GM12801 (cell line): ENCODE measurements around the gene RMND1.

Experiments used
- CTCF ChIP-seq: IDR thresholded peaks from one replicate; pipeline ENCODE4 v1.5.1; 2011; ENCODE audit warnings: control low read depth; ENCODE audit not compliant: insufficient read length; ENCODE audit errors: extremely low read depth

The RMND1 gene

GRCh38 chr6:151447237-151447636, 4.7 kb downstream of the RMND1 start:
- no peak for TF ChIP-seq CTCF

- TF ChIP-seq CTCF = no peak
Observed at GRCh38 chr6:151445482-151445881, 6.4 kb downstream of the RMND1 start.

GRCh38 chr6:151443911-151444621, 7.9 kb downstream of the RMND1 start:
- no peak for TF ChIP-seq CTCF

- TF ChIP-seq CTCF = no peak
Observed at GRCh38 chr6:151443454-151443853, 8.5 kb downstream of the RMND1 start.

- no peak for TF ChIP-seq CTCF
Observed at GRCh38 chr6:151442371-151442770, 9.6 kb downstream of the RMND1 start.

- TF ChIP-seq CTCF = no peak
Observed at GRCh38 chr6:151441390-151442166, 10.3 kb downstream of the RMND1 start.

- TF ChIP-seq CTCF = no peak
Observed at GRCh38 chr6:151440930-151441329, 11.0 kb downstream of the RMND1 start.
